ENCODE measurements around the gene ARHGAP24. TPM values are rescaled to one million over a fixed set of nuclear protein-coding genes. Genes with fewer than 3 reads are reported as not detected.

The ARHGAP24 gene
- total RNA-seq, 1 experiment from 2014 or later, result 17.4 TPM

DNA sequence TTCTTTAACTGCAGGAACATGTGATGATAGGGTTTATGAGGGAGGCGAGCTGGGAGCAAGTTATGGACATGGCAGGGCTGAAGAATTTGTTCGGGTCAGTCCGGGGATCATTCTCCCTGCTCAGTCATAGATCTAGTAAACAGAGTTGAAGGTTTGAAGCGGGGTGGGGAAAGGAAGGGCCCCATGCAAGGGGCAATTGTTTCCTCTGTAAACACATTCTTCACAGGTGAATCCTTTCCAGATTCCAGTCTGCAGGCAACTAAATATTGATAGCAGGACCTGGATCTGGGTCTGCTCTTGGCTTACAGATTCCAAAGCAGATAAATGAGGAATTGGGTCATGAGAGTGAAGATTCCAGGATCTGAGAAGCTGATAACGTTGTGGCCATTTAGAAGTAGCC lies 44.3 kb upstream of the ARHGAP24 start:
- ChIA-PET POLR2A (no interaction called here), CTCF (no interaction called here)
- in situ Hi-C loops (cut with HindIII; ENCODE audit: low pct_unique_long_range_greater_than_20kb, low sequenced_read_pairs), result no loop called here
- no TSS peak for BruUV-seq (replicated peaks)
- H3K4me1 ChIP-seq (ENCODE audit: control insufficient read depth, insufficient read depth, low read length), result no peaks in the 10 kb centered on the region; the same call in 1 of the 2 replicates
- intact Hi-C loops (cut with micrococcal nuclease; ENCODE audit: unreplicated experiment), result no loop called here
- no peak overlapping the region for H3K4me3 ChIP-seq (ENCODE audit: low read depth in 2 of 2, low read length in 2 of 2)
- DNase-seq (ENCODE audit: low read depth, low spot score) (no peak), ATAC-seq (peak; percentile 53; the same call in 1 of the 2 replicates)
- 0 out of 2 replicates have a peak overlapping the region, but pooled peaks have one; percentile 12 for H3K27ac ChIP-seq (ENCODE audit: low read length)
- TF ChIP-seq POLR2AphosphoS5 (IDR thresholded peaks at IDR 0.05; ENCODE audit: low read depth, low read length) (no peak), SIN3A (IDR thresholded peaks at IDR 0.05; ENCODE audit: borderline replicate concordance, insufficient read depth, low read depth, low read length) (no peak), TCF7L2 (IDR thresholded peaks at IDR 0.05; ENCODE audit: low read depth, low read length) (no peak)
- TF ChIP-seq, protein P1, sequence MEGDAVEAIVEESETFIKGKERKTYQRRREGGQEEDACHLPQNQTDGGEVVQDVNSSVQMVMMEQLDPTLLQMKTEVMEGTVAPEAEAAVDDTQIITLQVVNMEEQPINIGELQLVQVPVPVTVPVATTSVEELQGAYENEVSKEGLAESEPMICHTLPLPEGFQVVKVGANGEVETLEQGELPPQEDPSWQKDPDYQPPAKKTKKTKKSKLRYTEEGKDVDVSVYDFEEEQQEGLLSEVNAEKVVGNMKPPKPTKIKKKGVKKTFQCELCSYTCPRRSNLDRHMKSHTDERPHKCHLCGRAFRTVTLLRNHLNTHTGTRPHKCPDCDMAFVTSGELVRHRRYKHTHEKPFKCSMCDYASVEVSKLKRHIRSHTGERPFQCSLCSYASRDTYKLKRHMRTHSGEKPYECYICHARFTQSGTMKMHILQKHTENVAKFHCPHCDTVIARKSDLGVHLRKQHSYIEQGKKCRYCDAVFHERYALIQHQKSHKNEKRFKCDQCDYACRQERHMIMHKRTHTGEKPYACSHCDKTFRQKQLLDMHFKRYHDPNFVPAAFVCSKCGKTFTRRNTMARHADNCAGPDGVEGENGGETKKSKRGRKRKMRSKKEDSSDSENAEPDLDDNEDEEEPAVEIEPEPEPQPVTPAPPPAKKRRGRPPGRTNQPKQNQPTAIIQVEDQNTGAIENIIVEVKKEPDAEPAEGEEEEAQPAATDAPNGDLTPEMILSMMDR (IDR thresholded peaks at IDR 0.05), result no peak
- TF ChIP-seq, protein P2, sequence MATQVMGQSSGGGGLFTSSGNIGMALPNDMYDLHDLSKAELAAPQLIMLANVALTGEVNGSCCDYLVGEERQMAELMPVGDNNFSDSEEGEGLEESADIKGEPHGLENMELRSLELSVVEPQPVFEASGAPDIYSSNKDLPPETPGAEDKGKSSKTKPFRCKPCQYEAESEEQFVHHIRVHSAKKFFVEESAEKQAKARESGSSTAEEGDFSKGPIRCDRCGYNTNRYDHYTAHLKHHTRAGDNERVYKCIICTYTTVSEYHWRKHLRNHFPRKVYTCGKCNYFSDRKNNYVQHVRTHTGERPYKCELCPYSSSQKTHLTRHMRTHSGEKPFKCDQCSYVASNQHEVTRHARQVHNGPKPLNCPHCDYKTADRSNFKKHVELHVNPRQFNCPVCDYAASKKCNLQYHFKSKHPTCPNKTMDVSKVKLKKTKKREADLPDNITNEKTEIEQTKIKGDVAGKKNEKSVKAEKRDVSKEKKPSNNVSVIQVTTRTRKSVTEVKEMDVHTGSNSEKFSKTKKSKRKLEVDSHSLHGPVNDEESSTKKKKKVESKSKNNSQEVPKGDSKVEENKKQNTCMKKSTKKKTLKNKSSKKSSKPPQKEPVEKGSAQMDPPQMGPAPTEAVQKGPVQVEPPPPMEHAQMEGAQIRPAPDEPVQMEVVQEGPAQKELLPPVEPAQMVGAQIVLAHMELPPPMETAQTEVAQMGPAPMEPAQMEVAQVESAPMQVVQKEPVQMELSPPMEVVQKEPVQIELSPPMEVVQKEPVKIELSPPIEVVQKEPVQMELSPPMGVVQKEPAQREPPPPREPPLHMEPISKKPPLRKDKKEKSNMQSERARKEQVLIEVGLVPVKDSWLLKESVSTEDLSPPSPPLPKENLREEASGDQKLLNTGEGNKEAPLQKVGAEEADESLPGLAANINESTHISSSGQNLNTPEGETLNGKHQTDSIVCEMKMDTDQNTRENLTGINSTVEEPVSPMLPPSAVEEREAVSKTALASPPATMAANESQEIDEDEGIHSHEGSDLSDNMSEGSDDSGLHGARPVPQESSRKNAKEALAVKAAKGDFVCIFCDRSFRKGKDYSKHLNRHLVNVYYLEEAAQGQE (IDR thresholded peaks at IDR 0.05; ENCODE audit: insufficient read depth in 1 of 2, low read depth in 2 of 2, low read length in 1 of 2), result no peak
- H3K27me3 ChIP-seq (ENCODE audit: control insufficient read depth, insufficient read depth, low read length), result no peaks in the 10 kb centered on the region
- H3K36me3 ChIP-seq (ENCODE audit: control insufficient read depth, insufficient read depth, low read length), result no peaks in the 10 kb centered on the region
- no peaks in the 10 kb centered on the region for H3K9me3 ChIP-seq (ENCODE audit: control insufficient read depth, insufficient read depth, low read depth, low read length)

DNA sequence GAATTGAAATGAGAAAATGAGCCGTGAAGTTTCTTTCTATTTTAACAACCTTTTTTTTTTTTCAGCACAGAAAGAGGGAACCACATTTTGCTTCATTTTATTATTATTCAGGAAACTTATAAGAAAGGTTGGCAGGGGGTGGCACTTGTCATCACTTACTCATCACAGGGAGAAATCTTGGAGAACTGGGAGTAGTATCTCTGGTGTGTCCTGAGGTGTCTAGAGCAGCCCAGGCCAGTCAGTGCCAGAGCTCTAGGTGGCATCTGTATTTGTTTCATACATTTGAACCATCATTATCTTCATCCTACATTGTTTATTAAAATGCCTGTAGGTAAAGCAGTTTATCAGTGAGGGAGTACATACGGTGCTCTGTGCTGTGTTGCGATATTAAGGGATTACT lies 43.8 kb upstream of the ARHGAP24 start:
- Histone ChIP-seq H3K4me3 (ENCODE audit: low read depth in 2 of 2, low read length in 2 of 2) (no peak overlapping the region), H3K27me3 (ENCODE audit: control insufficient read depth, insufficient read depth, low read length) (no peaks in the 10 kb centered on the region), H3K27ac (ENCODE audit: low read length) (no peak overlapping the region), H3K9me3 (ENCODE audit: control insufficient read depth, insufficient read depth, low read depth, low read length) (no peaks in the 10 kb centered on the region), H3K4me1 (ENCODE audit: control insufficient read depth, insufficient read depth, low read length) (no peaks in the 10 kb centered on the region; the same call in 1 of the 2 replicates), H3K36me3 (ENCODE audit: control insufficient read depth, insufficient read depth, low read length) (no peaks in the 10 kb centered on the region)
- no peak for ATAC-seq
- ChIA-PET CTCF (no interaction called here), POLR2A (no interaction called here)
- TF ChIP-seq, protein P1 (IDR thresholded peaks at IDR 0.05), result no peak
- TF ChIP-seq SIN3A (IDR thresholded peaks at IDR 0.05; ENCODE audit: borderline replicate concordance, insufficient read depth, low read depth, low read length) (no peak), POLR2AphosphoS5 (IDR thresholded peaks at IDR 0.05; ENCODE audit: low read depth, low read length) (no peak), TCF7L2 (IDR thresholded peaks at IDR 0.05; ENCODE audit: low read depth, low read length) (no peak)
- TF ChIP-seq, protein P2 (IDR thresholded peaks at IDR 0.05; ENCODE audit: insufficient read depth in 1 of 2, low read depth in 2 of 2, low read length in 1 of 2), result no peak
- no peak for DNase-seq (ENCODE audit: low read depth, low spot score)
- intact Hi-C loops (cut with micrococcal nuclease; ENCODE audit: unreplicated experiment) (no loop called here), in situ Hi-C loops (cut with HindIII; ENCODE audit: low pct_unique_long_range_greater_than_20kb, low sequenced_read_pairs) (no loop called here)
- no TSS peak for BruUV-seq (replicated peaks)
